Stomach (tissue), 4 donors: Measurements from ENCODE around the gene EIF2S1.

Experiments
- CTCF ChIP-seq, 7 experiments: fragments of 450-650 bp in 4 of 7; fragments of 200-600 bp in 3 of 7; sonication (generic) in 3 of 7; IDR thresholded peaks; one replicate each; pipeline ENCODE4 v1.5.1; 2016 to 2019; ENCODE audit warnings: antibody characterized with exemption in 7 of 7, control low read depth in 2 of 7, mild to moderate bottlenecking in 1 of 7
- EP300 ChIP-seq: sonication (generic); formaldehyde crosslinking; IDR thresholded peaks from one replicate; pipeline ENCODE4 v1.6.1; 2017; ENCODE audit warnings: antibody characterized with exemption
- POLR2A ChIP-seq, 4 donors: fragments of 450-650 bp; IDR thresholded peaks; one replicate each; pipeline ENCODE4 v1.6.1; 2016; ENCODE audit warnings: antibody characterized with exemption in 4 of 4, control low read depth in 2 of 4, mild to moderate bottlenecking in 1 of 4, moderate library complexity in 1 of 4
- POLR2AphosphoS5 ChIP-seq, 3 donors: sonication (generic); formaldehyde crosslinking; IDR thresholded peaks; one replicate each; pipeline ENCODE4 v1.6.1; 2016; ENCODE audit warnings: antibody characterized with exemption in 3 of 3

- no peak for TF ChIP-seq POLR2A (IDR thresholded peaks at IDR 0.05)
- TF ChIP-seq EP300, result no peak
- no peak for TF ChIP-seq CTCF (IDR thresholded peaks at IDR 0.05)
- no peak for TF ChIP-seq POLR2AphosphoS5 (IDR thresholded peaks at IDR 0.05)
Observed at GRCh38 chr14:67313153-67313552, 47.0 kb upstream of the EIF2S1 start.
